ENCODE measurements around the gene USP40. TPM values are rescaled to one million over a fixed set of nuclear protein-coding genes. Genes with fewer than 3 reads are reported as not detected.

USP40 gene
- total and polyA plus RNA-seq, 9 of the 15 experiments (the other 6 are each of a cell fraction or from before 2014, with no cell fraction given) = 5.5 to 15.0 (median 9.3) TPM

DNA sequence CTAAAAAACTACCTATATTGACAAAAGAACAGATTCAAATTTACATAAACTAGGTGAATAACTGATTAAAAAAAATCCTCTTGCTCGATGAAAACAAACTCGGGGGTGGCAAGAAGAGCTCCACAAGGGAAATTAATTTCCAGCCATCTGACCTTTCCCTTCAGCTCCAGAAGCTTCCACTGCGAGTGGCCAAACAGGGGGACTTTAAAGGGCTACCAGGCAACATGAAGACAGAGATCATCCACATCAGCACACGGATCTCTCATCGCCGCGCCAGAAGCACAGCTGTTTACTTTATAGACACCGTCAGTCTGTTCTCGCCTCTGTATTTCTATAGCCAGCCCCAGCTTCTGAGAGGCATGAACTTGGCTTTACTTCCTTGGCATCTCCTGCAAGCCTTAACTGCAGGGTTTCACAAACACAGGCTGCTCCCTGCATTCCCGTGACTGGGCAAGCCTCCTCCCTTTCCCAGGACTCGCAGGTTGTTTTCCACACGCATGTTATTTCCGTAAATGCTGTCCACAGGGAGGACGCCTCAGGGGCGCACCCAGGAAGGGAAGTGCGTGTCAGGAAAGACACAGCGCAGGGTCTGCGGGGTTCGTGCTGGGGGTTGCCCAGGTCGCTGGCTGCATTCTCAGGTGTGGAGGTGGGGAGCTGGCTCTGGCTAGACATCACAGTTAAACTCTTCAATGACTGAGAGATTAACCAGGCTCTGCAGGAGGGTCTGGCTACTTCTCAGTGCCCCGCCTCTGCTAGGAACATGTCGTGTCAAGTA, 85.0 kb downstream of the USP40 start:
- no peak for DNase-seq (ENCODE audit: extremely low read depth in 1 of 4, low spot score in 3 of 4)
- BruUV-seq (replicated peaks) = no TSS peak
- in situ Hi-C loops (cut with MboI) = no loop called here
- POLR2A ChIA-PET = no interaction called here
- TF ChIP-seq KLF10 (CRISPR knock-in tag; IDR thresholded peaks at IDR 0.05) (no peak), POLR2H (tag; IDR thresholded peaks at IDR 0.05; ENCODE audit: low read depth) (no peak)
- ATAC-seq = no peak
- Histone ChIP-seq H4K20me1 (replicated peaks; ENCODE audit: control insufficient read depth, insufficient read depth, low read length) (no peaks in the 10 kb centered on the region), H3K9me3 (replicated peaks; ENCODE audit: control insufficient read depth, insufficient read depth, low read depth, low read length) (no peaks in the 10 kb centered on the region), H3K79me2 (ENCODE audit: control insufficient read depth, insufficient read depth, low read length) (no peaks in the 10 kb centered on the region), H3K27ac (ENCODE audit: extremely low read depth, low read depth, low read length) (no peak overlapping the region), H3K4me1 (replicated peaks in 1 of 2; ENCODE audit: control insufficient read depth in 2 of 2, insufficient read depth in 2 of 2, low read length in 2 of 2) (peaks cover 0 to 7% of the 10 kb centered on the region in 2 experiments; a peak in 3 of 5 replicates), H3K36me3 (ENCODE audit: control insufficient read depth, insufficient read depth, low read length) (no peaks in the 10 kb centered on the region; the same call in 1 of the 3 replicates), H3K4me3 (no peak overlapping the region), H3K9ac (ENCODE audit: insufficient read depth in 1 of 2, low read depth in 2 of 2, low read length in 2 of 2) (no peak overlapping the region), H3K9me1 (ENCODE audit: control insufficient read depth, insufficient read depth, low read length) (no peaks in the 10 kb centered on the region), H3K27me3 (ENCODE audit: control insufficient read depth in 2 of 2, insufficient read depth in 2 of 2, low read length in 2 of 2) (no peaks in the 10 kb centered on the region), H2AFZ (ENCODE audit: low read depth, low read length) (no peak overlapping the region), H3K4me2 (ENCODE audit: insufficient read depth, low read length) (no peak overlapping the region)
- CTCF ChIA-PET (ENCODE audit: low intra/inter-chr PET ratio) = no interaction called here
- intact Hi-C loops (cut with micrococcal nuclease) = no loop called here
- FAIRE-seq = no peak
- 62% methylated on average over 17 of the region's 22 CpGs for WGBS (ENCODE audit: insufficient coverage, low coverage, missing lambda C conversion rate)

DNA sequence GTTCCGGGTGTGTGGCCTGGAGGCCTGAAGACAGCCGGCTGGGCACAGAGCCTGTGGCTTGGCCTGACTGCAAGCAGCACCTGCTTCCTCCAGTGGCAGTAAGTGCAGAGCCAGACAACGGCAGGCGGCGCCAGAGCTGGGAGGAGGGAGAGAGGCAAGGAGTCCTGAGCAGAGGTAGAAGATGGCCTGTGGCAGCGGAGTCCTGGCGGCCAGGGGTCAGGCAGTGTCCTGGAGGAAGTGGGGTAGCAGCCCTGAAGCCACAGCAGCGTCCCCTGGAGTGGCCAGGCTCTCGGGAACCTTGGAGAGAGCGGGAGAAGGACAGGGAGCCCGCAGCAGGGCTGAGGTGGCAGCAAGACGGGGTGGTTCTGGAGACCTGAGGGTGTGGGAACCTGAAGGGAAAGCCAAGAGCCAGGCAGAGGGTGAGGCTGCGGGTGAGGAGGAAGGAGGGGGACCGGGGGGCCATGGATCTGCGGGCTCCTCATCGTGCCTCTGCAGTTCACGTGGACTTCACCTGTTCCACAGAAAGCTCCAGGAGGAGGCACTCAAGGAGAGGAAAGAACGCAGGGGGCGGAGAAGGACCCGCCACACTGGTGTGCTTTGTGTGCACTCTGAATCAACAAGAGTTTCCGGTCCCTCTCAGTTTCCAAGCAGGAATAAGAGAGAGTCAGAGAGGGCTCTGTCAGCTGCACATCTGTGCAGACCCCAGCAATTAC, 85.9 kb downstream of the USP40 start:
- CTCF ChIA-PET (ENCODE audit: low intra/inter-chr PET ratio) = no interaction called here
- no peak for FAIRE-seq
- POLR2A ChIA-PET = interaction anchor here (0.7 kb wide), 2 partner anchors 12 to 895 kb away, joined by 3 to 5 read pairs; no protein-coding TSS in a partner anchor
- TF ChIP-seq SP1 (CRISPR knock-in tag; IDR thresholded peaks at IDR 0.05) (no peak), ZNF75A (CRISPR knock-in tag; IDR thresholded peaks at IDR 0.05) (no peak), SRSF7 (optimal IDR thresholded peaks at IDR 0.05; ENCODE audit: low read depth, low read length) (no peak)
- TF ChIP-seq, protein P1, sequence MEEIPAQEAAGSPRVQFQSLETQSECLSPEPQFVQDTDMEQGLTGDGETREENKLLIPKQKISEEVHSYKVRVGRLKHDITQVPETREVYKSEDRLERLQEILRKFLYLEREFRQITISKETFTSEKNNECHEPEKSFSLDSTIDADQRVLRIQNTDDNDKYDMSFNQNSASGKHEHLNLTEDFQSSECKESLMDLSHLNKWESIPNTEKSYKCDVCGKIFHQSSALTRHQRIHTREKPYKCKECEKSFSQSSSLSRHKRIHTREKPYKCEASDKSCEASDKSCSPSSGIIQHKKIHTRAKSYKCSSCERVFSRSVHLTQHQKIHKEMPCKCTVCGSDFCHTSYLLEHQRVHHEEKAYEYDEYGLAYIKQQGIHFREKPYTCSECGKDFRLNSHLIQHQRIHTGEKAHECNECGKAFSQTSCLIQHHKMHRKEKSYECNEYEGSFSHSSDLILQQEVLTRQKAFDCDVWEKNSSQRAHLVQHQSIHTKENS (CRISPR knock-in tag; IDR thresholded peaks at IDR 0.05) = no peak
- TF ChIP-seq, protein P2, sequence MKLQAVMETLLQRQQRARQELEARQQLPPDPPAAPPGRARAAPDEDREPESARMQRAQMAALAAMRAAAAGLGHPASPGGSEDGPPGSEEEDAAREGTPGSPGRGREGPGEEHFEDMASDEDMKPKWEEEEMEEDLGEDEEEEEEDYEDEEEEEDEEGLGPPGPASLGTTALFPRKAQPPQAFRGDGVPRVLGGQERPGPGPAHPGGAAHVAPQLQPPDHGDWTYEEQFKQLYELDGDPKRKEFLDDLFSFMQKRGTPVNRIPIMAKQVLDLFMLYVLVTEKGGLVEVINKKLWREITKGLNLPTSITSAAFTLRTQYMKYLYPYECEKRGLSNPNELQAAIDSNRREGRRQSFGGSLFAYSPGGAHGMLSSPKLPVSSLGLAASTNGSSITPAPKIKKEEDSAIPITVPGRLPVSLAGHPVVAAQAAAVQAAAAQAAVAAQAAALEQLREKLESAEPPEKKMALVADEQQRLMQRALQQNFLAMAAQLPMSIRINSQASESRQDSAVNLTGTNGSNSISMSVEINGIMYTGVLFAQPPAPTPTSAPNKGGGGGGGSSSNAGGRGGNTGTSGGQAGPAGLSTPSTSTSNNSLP (IDR thresholded peaks at IDR 0.05; ENCODE audit: borderline replicate concordance, low read depth, low read length) = no peak
- H3K4me1 ChIP-seq (replicated peaks in 1 of 2; ENCODE audit: control insufficient read depth in 2 of 2, insufficient read depth in 2 of 2, low read length in 2 of 2) = peaks cover 0 to 7% of the 10 kb centered on the region in 2 experiments; a peak in 1 of 5 replicates
- H3K27me3 ChIP-seq (ENCODE audit: control insufficient read depth in 2 of 2, insufficient read depth in 2 of 2, low read length in 2 of 2) = no peaks in the 10 kb centered on the region
- no peaks in the 10 kb centered on the region for H4K20me1 ChIP-seq (replicated peaks; ENCODE audit: control insufficient read depth, insufficient read depth, low read length)
- H3K79me2 ChIP-seq (ENCODE audit: control insufficient read depth, insufficient read depth, low read length) = no peaks in the 10 kb centered on the region
- in situ Hi-C loops (cut with MboI) = no loop called here
- no peak overlapping the region for H3K4me3 ChIP-seq
- H3K4me2 ChIP-seq (ENCODE audit: insufficient read depth, low read length) = no peak overlapping the region
- 73% methylated on average over 7 of the region's 21 CpGs for WGBS (ENCODE audit: insufficient coverage, low coverage, missing lambda C conversion rate)
- 0 out of 4 replicates have a peak overlapping the region, but pooled peaks of 1 of the 2 experiments have one; percentile 13 for H3K9ac ChIP-seq (ENCODE audit: insufficient read depth in 1 of 2, low read depth in 2 of 2, low read length in 2 of 2)
- intact Hi-C loops (cut with micrococcal nuclease) = no loop called here
- no TSS peak for BruUV-seq (replicated peaks)
- H3K9me3 ChIP-seq (replicated peaks; ENCODE audit: control insufficient read depth, insufficient read depth, low read depth, low read length) = no peaks in the 10 kb centered on the region
- DNase-seq (ENCODE audit: extremely low read depth in 1 of 4, low spot score in 3 of 4) = no peak
- H3K27ac ChIP-seq (ENCODE audit: extremely low read depth, low read depth, low read length) = no peak overlapping the region
- H3K9me1 ChIP-seq (ENCODE audit: control insufficient read depth, insufficient read depth, low read length) = no peaks in the 10 kb centered on the region
- no peak overlapping the region for H2AFZ ChIP-seq (ENCODE audit: low read depth, low read length)
- H3K36me3 ChIP-seq (ENCODE audit: control insufficient read depth, insufficient read depth, low read length) = no peaks in the 10 kb centered on the region; the same call in 1 of the 3 replicates
- peak; percentile 33; the same call in 2 of the 3 replicates for ATAC-seq
